Stimulated activated CD8-positive, alpha-beta memory T cell treated with anti-CD3 and anti-CD28 coated beads, Interleukin-15, amount 100 ng/mL, for 4 hours (primary cell): ENCODE data around the gene UNC5B.

Experiments
- DNase-seq, 2 donors: peaks; one replicate each; pipeline ENCODE4 v3.0.0-alpha.2; 2020; ENCODE audit warnings: low read depth in 2 of 2

Gene UNC5B

DNA sequence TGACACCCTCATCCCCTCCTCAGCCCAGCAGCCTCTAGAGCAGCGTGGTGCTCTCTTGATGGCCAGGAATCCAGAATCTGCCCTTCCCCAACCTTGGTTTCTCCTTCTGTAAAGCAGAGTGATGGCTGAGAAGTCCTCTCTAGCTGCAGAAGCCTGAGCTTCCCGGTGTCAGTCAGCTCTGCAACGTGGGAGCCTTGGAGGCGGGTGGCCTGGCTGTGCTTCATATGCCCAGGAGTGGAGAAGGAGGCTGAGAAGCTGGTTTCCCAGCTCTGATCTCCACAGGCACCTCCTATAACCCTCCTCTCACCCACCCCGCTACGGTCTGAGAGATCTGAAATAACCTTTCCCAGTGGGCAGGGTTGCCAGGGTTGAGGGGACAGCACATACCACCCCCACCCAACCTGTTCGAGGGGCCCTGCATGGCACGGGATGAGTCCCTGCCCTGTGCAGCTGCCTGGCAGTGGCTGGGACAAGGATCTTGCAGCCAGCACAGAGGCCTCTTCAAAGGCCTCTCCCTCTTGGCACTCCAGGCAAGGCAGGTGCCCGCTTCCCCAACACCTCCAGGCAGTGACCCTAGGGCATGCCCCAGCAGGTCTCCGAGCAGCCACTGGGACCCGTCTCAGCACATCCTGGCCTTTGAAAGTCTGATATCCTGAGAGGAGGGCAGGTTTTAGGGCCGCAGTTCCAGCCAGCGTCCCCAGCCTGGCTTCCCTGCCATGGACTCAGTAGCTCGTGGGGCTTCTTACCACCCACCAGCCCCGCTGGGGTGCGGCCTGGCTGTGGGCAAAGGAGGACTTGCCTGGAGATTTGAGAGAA is 88.4 kb downstream of the UNC5B start:
- DNase-seq, result no peak

DNA sequence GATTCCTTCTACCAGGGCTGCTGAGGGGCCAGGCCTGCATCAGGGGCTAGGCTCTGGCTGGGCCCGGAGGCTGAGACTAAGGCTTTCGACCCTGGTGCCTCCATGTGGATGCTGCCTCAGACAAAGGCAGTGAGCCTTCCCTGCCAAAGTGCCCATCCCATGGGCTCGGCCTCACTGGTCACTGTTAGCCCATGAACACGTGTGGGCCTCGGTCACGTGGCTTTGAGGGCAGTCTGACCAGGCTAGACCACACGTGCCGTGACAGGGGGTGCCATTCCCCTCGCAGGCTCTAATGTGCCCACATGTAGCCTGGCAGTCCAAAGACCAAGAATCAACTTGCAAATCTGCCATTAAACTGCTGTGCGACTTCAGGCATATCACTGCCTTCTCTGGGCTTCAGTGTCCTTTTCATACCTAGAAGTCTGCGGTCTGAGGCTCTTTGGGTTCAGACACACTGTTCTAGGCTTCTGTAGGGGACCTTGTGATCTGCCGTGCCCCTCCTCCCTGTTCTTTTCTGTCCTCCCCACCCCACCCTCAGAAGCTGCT is 89.1 kb downstream of the UNC5B start:
- DNase-seq, result no peak

DNA sequence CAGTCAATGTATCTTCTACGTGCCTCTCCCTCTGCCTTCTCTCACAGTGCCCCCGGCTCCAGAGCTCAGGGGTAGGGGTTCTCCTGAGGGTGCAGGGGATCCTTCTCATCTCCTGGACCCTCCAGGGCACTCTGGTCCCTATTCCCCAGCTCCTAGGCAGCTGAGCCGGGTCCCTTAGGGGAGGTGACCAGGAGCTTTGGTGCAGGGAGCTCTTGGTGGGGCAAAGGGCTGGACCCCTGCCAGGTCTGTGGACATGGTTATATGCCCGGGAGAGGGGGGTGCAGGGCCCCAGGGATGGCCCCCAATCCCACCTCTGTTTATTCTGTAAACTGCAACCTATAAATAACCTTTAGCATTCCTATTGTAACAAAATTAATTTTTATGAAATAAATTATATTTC is 90.1 kb downstream of the UNC5B start:
- no peak for DNase-seq

DNA sequence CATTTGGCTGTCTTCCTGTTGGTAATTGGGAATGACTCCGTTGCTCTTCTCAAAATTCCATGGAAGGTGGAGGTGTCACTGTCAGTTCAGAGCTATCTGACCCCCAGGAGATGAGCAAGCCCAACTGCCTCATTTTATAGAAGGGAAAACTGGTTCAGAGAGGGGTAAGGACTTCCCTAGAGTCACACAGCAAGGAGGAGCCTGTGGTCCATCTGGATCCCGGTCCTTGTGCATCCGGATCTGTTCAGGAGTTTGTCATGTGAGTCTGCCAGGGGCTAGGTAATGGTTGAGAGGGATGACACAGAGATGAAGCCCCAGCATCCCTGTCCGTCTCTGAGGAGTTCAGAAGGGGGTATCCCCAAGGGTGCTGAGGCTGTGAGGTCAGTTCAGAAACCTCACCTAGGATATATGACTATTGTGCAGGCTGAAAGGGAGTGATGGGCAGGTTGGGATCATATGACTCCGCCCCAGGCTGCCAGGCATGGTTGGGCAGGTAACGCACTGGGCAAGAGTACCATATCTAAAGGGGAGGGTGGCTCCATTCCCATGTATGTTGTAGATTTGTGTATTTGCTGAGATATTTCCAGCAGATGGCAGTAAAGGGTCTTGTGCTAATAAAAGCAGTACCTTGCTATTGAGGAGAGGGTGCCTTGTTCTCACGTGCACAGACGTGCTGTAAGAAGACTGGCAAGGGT is 90.7 kb downstream of the UNC5B start:
- DNase-seq, result no peak

DNA sequence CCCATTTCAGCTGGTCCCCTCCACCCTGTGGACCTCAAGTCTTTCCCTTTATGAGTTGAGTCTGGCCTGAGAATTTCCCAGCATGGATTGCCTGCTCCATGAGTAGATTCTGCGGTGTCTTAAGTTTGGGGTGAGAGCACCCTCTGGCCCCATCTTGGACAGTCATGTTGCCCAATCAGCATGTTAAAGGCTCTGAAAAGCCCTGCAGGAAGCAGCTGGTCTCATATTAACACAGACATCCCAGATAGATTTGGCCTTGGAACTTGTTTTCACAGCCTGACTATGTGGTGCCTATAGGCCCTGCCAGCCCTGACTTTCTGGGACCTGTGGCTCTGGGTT is 91.2 kb downstream of the UNC5B start:
- no peak for DNase-seq

DNA sequence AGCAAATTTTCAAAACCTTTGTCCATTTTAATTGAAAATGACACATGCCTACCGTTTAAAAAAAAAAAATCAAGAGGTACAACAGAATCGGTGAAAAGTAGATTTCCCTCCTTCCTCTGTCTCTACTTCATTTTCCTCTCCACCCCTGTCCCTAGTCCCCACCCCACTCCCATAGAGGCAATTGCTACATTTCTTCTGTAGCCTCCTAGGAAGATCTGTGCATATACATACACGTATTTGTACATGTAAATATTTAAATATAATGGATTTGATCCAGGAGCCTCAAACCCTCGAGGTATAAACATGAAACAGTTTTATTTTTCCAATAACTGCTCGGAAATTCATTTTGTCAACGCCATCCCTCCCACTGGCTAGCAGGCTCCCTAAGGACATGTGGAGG is 92.5 kb downstream of the UNC5B start:
- no peak for DNase-seq

DNA sequence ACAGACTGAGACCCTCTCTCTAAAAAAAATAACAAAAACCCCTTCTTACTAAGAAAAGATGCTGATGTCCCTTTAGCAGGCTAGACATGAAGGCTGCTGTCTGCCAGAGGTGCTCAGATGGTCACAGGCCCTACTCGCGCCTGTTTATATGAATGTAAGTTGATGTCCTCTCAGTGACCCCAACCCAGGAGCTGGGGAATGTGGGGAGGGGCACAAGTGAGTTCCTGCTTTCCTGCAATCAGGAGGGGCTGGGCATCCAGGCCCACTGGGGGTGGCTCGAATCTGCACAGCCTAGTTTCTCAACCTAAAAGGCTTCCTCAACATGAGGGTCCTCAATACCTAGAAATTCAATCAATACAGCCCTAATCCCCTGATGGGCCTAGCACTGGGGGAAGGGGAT is 94.6 kb downstream of the UNC5B start:
- DNase-seq, result no peak

DNA sequence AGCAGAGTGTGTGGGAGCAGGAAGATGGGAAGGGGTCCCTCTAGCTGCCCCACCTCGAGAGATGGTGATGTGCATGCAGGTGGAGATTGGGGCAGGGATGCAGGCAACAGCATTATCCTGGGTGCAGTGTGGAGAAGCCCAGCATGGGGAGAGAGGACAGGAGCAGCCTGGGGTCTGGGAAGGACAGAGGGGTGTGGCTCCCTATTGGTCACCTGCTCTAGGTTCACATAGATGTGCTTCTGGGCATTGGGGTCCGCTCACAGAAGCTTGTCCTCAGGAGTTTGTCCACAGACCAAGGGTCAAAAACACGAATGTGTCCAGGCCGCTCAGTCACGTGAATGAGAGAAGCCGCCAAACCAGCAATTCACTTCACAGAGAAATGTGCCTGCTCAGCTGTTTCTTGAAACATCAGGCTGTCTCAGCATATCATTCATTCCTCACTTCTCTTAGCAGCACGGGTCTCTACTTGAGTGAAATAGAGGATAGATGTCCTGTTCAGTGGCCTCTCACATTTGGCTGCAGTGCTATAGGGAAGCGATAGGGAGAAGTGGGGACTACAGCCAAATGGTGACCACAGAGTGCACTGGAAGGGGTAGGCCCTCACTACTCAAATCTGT is 95.2 kb downstream of the UNC5B start:
- DNase-seq, result no peak

DNA sequence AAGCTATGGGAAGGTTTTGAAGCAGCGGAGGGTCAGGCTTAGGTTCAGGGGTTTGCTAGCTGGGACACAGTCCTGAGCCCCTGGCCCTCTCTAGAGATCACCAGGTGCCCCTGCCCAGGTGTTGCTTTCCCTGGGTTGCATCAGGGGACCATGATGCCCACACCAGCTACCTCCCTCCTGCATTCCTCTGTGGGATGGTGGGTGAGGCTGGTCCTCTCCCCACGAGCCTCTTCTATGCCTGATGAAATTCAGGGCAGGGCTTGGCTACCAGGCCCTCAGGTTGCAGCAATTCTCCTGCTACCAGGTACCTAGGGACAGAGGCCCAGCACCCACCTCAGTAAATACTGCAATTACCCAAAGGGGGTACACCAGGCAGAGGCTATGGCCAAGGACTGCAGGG is 95.9 kb downstream of the UNC5B start:
- DNase-seq, result no peak

DNA sequence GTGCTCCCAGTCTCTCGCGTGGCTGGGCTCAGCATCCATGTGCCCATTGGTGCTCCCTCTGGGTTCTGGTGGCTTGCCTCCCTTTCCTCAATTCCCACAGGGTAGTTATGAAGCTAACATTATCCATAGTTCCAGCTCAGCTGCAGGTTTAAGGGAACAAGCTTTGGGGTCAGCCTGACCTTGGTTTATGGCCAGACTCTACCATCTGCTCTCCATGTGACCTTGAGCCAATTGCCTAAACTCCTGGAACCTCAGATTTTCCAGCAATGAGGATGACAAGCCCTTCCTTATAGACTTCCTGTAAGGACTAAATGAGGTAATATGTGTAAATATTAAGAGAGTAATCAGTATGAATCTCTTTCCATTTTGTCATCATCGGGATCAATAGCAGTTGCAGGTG is 96.6 kb downstream of the UNC5B start:
- DNase-seq, result no peak

DNA sequence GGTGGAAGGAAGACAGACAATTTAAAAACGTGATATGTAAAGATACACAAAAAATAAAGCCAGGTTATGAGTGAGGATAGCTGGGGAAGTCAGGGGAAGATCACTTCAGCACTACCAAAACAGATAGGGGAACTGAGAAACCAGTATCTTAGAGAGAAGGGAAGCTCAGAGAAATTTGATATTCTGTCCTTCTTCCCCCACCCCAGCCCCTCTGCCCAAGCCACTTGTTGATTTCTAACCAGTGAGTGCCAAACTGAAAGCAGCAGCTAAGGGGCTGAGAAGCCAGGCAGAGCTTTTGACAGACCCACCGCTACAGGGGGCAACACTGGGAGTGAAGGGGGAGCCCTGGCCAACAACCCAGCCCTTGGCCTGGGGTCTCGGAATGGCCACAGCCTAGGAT is 97.5 kb downstream of the UNC5B start:
- DNase-seq, result no peak

DNA sequence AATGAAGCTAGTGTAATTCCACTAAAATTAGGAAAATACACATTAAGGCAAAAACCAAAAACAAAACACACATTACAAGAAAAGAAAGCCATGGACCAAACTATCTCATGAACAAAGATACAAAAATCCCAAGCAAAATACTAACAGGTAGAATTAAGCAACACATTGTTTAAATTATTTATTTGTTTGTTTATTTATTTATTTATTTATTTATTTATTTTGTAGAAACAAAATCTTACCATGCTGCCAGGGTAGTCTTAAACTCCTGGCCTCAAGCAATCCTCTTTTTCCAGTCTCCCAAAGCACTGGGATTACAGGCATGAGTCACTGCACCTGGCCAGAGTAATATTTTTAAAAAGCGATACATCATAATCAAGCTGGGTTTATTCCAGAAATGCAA is 99.8 kb downstream of the UNC5B start:
- DNase-seq, result no peak

DNA sequence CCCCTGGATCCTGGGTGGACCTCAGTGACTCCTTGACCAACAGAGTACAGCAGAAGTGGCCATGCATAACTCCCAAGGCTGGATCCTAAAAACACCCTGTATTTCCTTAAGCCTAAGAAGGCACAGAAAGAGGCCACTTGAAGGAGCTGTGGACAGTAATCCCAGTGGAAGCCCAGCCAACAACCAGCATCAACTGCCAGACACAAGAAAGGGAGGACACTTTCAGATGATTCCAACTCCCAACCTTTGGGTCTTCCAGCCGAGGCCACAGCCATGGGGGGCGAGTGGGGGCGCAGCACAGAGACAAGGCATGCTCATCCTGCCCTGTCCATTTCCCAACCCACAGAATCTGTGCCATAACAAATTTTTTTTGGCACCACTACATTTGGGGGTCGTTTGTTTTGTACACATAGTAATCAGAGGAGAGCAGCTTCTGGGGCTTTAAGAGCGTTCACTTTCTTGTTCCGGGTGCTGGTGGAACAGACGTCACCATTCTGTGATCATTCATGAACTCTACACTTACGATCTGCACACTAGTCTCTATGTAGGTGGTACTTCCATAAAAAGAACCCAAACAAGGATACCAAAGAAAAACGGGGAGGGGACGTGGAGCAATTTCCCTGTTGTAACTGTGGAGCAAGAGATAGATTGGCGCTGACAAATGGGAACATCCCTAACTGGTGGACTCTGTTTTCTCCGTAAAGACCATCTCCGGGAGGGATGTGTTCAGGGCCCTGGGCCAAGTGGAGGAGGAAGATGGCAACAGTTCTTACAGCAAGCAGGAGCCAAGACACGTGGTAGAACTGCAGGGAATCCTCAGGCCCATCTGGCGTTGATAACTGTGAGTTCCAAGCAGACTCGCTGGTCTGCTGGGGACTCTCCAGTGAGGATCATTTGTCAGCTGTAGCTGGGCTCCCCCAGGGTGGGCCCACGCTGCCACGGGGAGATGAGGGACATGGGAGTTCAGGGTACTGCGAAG is 100.7 kb downstream of the UNC5B start:
- DNase-seq, result no peak

DNA sequence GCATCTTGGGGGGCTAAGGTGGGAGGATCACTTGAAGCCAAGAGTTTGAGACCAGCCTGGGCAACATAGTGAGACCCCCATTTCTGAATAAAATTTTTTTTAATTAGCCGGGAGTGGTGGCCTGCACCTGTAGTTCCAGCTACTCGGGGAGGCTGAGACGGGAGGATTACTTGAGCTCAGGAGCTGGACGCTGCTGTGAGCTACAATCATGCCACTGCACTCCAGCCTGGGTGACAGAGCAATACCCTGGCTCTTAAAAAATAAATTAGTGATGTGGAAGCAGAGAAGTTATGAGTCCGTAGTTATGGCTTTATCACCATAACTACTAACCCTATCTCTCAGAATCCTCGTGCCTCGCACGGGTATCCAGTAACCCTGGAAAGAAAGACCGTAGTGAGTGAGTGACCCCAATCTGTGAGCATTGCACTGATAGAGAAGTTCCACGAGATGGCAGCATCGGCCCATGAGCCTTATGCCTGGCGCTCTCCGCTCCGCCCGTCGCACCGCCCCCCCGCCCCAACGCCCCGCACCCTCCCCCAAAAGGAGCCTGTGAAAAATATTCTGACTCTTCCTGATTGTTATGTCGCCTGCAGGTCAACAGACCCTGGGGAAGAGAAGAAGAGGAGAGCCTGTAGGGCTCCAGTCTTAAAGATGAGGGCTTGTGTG is 101.8 kb downstream of the UNC5B start:
- DNase-seq, result peak; percentile 10 to 22

DNA sequence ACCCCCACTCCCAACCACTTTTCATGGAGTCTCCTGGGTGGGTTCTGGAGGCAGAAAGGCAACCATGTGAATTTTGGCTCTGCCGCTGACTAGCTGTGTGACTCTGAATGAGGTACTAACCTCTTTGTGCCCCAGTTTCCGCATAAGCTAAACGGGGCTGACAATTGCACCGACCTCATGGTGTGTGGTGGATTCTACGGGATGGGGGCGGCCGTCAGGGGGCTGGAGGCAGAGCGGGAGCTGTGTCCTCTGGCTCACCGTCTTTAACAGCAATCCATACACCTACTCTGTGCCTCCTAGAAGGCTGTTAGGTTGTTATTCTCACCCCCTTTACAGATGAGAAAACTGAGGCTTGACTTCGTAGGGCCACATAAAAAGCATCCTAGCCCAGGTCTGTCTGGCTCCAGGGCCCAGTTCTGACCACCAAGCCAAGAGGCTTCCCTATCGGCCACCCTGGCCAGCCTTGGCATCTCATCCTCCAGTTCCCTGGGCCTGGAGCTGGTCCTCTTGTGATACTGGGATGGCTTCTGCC is 102.4 kb downstream of the UNC5B start:
- no peak for DNase-seq

DNA sequence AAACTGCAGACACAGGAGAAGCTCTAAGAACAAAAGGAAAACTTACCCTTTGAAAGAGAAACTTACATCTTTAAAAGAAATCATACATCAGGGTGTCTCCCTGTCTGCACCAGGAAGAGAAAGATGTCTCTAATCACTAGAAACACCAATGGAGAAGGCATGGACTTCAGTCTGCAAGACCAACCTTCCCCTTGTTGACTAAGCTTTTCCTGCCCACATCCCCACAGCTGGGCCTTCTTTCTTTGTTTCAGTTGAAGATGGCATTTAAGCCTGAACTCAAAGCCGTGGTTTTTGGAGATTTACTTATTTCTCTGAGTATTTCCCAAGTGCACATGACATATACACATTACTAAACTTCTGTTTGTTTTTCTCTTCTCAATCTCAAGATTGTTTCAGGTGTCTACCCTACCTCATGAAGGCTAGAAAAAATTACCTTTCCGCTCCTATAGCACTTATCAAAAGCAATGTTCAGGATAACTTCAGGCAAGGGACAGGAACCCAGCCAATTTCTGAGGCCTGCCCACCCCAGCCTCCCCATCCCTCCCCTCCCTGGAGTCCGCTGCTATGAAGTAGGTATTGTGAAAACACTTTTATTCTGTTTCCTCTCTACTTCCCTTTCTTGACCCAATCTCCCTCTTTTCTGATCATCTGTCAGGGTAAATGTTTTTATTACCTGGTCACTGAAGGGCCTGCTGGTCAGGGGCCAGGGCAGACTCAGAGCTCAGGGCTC is 103.9 kb downstream of the UNC5B start:
- no peak for DNase-seq

DNA sequence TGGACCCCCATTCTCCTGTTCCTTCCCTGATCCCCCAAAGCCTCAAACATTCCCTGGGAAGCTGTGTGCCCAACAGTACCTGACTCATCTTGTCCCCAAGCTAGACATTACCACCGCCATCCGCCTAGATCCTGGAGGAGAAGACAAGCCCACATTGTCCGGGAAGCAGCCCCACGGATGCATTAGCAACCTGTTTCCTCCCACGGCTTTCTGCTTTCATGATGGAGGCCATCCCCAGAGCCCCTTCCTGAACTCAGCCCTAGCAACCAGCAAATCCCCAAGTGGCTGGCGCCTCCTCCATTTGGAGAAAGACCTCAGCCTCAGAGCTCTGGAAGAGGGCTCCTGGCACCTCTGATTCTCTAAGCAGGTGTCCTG is 104.4 kb downstream of the UNC5B start:
- no peak for DNase-seq

DNA sequence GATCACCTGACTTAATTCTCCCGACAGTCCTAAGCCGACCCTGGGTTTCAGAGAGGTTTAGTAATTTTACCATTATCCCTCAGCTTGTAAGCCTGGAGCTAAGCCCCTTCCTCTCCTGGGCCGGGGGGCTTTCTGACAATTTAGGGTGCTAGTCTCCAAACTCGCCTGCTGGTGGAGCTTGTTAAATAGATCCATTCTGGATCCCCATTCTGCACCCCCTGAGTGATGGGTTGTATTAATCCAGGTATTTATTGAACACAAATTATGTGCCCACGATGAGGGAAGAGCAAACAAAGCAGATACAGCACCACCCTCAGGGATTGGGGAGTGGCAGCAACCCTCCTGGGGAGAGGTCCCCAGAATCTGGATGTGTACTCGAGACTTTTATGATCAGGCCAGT is 105.4 kb downstream of the UNC5B start:
- DNase-seq, result no peak

DNA sequence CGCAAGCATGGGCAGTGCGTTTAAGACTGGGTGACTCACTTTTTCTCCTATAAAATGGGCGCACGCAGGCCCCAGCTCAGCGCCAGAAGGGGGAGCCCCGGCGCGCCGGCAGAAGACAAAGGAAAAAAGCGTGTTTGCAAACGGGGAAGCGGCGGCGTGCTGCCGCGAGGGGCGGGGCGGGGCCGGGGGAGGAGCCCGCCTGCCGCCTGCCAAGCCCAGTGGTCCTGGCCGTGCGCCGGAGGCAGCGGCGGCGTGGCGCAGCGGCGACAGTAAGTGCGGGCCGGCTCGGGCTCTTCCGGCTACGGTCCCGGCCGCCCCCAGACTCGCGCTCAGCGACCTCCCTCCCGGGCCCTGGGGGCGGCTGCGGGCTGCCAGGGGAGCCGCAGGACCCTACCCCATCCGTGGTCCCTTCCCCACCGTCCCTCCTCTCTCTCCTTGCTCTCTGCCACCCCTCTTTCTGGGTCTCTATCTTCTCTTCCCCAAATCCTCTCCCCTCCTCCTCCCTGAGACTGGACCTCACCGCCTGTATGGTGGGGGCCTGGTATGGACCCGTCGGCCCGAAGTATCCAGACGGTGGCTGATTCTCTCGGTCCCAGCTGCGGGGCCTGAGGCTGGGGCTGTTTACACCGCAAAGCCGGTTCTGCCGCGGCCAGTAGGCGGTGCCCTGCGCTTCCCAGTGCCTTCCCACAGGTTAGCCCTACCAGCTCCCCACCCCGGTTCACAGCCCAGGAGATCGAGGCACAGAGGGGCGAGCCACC is 106.9 kb downstream of the UNC5B start, which contains the start of gene SLC29A3:
TSS of gene SLC29A3 (plus strand) at position 218 of the 758 bp plus-strand sequence. CDS start at position 269, 51 bp downstream.
- peak; percentile 69 to 77 for DNase-seq
